Measurements from ENCODE around the gene GPC3.

DNA sequence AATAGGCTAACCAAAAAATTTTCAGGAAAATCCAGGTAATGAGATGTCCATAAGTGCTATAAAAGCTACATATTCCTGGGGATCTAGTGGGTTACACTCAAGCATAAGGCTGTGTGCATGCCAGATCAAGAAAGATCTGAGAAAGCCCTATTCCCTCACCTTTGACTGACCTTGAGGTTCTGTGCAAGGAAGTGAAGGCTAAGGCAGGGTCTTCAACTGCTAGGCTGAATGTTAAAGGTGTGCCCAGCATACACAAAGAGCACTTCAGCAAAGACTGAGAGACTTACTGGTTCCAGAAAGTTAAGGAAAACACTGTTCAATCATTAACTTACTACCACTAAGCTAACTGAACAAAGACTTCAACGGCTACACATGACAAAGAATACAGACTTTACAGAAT lies 269.7 kb downstream of the GPC3 start:
- no peak for TF ChIP-seq POLR2A (IDR thresholded peaks at IDR 0.05; ENCODE audit: low read depth, low read length)
- no peak for TF ChIP-seq RCOR1 (IDR thresholded peaks at IDR 0.05; ENCODE audit: insufficient replicate concordance, low read length)
- TF ChIP-seq, protein P1, sequence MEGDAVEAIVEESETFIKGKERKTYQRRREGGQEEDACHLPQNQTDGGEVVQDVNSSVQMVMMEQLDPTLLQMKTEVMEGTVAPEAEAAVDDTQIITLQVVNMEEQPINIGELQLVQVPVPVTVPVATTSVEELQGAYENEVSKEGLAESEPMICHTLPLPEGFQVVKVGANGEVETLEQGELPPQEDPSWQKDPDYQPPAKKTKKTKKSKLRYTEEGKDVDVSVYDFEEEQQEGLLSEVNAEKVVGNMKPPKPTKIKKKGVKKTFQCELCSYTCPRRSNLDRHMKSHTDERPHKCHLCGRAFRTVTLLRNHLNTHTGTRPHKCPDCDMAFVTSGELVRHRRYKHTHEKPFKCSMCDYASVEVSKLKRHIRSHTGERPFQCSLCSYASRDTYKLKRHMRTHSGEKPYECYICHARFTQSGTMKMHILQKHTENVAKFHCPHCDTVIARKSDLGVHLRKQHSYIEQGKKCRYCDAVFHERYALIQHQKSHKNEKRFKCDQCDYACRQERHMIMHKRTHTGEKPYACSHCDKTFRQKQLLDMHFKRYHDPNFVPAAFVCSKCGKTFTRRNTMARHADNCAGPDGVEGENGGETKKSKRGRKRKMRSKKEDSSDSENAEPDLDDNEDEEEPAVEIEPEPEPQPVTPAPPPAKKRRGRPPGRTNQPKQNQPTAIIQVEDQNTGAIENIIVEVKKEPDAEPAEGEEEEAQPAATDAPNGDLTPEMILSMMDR (conservative IDR thresholded peaks at IDR 0.05; ENCODE audit: low read depth, low read length) = no peak
- TF ChIP-seq RFX5 (IDR thresholded peaks at IDR 0.05; ENCODE audit: low read depth, low read length) = no peak
- TF ChIP-seq BHLHE40 (IDR thresholded peaks at IDR 0.05; ENCODE audit: low read depth, low read length) = no peak
- TF ChIP-seq SMC3 (IDR thresholded peaks at IDR 0.05; ENCODE audit: low read depth, low read length) = no peak
- no peak for TF ChIP-seq CHD1 (IDR thresholded peaks at IDR 0.05; ENCODE audit: low read depth, low read length)
- TF ChIP-seq, protein P2, sequence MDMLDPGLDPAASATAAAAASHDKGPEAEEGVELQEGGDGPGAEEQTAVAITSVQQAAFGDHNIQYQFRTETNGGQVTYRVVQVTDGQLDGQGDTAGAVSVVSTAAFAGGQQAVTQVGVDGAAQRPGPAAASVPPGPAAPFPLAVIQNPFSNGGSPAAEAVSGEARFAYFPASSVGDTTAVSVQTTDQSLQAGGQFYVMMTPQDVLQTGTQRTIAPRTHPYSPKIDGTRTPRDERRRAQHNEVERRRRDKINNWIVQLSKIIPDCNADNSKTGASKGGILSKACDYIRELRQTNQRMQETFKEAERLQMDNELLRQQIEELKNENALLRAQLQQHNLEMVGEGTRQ (IDR thresholded peaks at IDR 0.05; ENCODE audit: low read depth, low read length) = no peak
- no peak for TF ChIP-seq RAD21 (IDR thresholded peaks at IDR 0.05; ENCODE audit: low read length)
- no peak for TF ChIP-seq MAFK (IDR thresholded peaks at IDR 0.05; ENCODE audit: low read depth, low read length)

Data from IMR-90 (cell line).